M059J (cell line): Measurements from ENCODE around the gene LAIR2. TPM values are rescaled to one million over a fixed set of nuclear protein-coding genes. Genes with fewer than 3 reads are reported as not detected.
A peak's percentile ranks its signal among the peaks of the same experiment; 100 is the strongest.
"Not testable (repeated sequence)": the region's sequence is repeated elsewhere in the genome, so short reads cannot be mapped to it uniquely, and the experiment has no call there.

Experiments used
- DNase-seq: peaks from one replicate; pipeline ENCODE4 v3.0.0-alpha.2; 2012; ENCODE audit warnings: low read depth
- total RNA-seq: library from RNA; depleted of rRNA; stranded (reverse); fragments of >200 nt; shearing (Covaris generic); gene quantifications from 2 replicates; pipeline ENCODE4 v1.2.3, GENCODE V29; 2014

The LAIR2 gene
- total RNA-seq, 1 experiment from 2014 or later: not detected

DNA sequence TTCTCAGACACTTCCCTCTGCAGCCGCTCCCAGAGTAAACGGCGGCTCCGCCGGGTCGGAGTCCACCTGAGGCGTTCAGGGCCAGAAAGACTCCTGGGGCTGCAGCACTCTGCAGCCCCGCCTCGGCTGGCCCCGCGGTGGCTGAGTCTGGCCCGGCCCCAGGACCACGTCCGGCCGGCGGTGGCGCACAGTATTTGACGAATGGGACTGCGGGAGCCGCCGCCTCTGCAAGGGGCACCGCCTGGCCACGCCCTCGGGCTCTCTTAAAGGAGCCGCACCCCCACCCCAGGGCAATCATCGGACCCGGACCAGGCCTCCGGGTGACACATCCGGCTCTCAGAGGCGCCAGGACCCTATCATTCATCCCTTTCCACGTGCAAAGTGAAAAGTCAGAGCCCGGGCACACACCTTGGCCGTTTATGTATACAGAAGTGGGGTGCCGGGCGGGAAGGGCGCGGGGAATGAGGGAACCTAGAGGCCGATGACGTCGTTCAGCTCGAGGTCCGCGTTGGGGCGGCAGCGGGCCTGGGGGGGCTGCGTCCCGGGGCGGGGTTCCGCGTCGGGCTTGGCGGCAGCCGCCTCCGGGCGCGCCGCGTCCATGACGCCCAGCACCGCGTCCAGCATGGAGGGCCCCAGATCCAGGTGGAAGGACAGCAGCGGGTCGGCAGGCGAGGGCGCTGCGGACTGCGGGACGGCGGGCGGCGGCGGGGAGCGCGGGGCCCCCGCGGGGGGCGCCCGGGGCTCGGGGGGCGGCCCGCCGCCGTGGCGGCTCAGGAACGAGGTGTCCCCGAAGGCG lies 37.8 kb upstream of the LAIR2 start:
- peak; percentile 88 for DNase-seq

- DNase-seq: no peak
These were observed 37.1 kb upstream of the LAIR2 start for GRCh38 chr19:54465426-54466109.

- DNase-seq: not testable (repeated sequence)
These were observed 36.5 kb upstream of the LAIR2 start for GRCh38 chr19:54466110-54466480.

- DNase-seq: no peak
These were observed 33.1 kb upstream of the LAIR2 start for GRCh38 chr19:54469496-54469934.

- no peak for DNase-seq
These were observed 32.2 kb upstream of the LAIR2 start for GRCh38 chr19:54470276-54470887.

- no peak for DNase-seq
These were observed 31.4 kb upstream of the LAIR2 start for GRCh38 chr19:54470991-54471782.

- DNase-seq: no peak
These were observed 29.4 kb upstream of the LAIR2 start, which contains the start of gene CDC42EP5 for GRCh38 chr19:54473071-54473891. CDC42EP5 (minus strand) TSS chr19:54473296; CDS start chr19:54465547, 7,749 bp downstream.

GRCh38 chr19:54473892-54474372 lies 28.7 kb upstream of the LAIR2 start:
- no peak for DNase-seq

DNA sequence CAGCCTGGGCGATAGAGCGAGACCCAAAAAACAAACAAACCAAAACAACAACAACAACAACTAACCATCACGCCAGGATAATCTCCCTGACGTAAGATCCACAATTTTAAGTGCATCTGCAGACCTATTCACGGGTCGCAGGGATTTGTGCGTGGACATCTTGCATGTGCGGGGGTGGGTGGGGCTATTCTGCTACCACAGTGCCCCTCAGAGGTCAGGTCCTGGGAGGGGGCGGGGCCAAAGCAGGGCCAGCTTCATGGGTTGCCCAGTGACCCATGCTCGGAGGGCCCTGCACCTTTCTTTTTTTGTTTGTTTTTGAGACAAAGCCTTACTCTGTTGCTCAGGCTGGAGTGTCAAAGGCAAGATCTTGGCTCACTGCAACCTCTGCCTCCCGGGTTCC lies 26.9 kb upstream of the LAIR2 start:
- no peak for DNase-seq

DNA sequence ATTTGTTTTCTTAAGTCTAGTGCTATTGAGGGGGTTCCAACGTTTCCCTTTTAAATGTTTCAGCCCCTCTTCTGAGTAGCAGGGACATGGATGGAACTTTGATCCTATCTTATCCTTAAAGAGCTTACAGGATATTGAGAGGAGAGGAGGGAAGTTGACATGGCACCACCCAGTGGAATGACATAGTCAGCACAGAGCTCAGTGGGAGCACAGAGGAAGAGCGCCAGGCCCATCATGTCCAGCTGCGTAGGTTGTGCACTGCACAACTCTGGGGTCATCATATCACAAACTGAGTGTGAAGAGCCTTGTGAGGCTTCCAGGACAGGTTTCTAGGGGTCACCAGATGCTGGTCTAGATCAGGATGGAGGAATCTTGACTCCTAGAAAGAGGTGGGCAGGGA lies 25.0 kb upstream of the LAIR2 start:
- DNase-seq: no peak

GRCh38 chr19:54478677-54479266 lies 23.9 kb upstream of the LAIR2 start:
- DNase-seq: peak; percentile 54

DNA sequence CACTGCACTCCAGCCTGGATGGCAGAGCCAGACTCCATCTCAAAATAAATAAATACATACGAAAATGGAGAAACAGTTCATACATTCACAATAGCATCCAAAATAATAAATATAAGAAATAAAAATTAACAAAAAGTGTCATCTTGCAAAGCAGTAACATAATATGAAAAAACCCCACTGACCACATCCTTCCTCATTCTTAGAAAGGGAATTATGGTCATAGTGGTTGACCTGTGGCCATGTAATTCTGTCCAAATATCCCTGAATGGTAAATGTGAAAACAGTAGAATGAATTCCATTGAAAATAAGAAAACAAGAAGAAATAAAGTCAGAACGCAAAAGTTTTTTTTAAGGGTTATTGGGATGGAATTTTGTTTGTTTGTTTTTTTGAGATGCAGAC lies 22.6 kb upstream of the LAIR2 start:
- DNase-seq: no peak

- peak; percentile 48 for DNase-seq
These were observed 21.2 kb upstream of the LAIR2 start for GRCh38 chr19:54481326-54481930.

GRCh38 chr19:54482889-54483288 lies 19.7 kb upstream of the LAIR2 start:
- no peak for DNase-seq

GRCh38 chr19:54484451-54484850 lies 18.2 kb upstream of the LAIR2 start:
- no peak for DNase-seq

DNA sequence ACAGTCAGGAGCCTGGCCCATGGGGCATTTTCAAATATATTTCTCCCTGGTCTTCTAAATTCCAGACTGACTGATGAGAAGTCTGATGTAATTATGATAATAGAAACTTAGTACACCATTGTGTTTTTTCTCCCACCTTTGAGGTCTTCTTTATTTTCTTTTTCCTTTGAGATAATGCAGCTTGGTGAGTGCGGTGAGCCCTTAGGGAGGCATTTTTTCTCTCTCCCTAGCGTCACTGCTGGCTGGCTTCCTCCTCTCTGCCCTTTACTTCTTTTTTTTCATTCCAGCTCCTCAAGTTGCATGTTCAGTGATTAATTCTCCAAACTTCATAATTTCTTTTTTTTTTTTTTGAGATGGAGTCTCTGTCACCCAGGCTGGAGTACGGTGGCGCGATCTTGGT lies 16.8 kb upstream of the LAIR2 start:
- no peak for DNase-seq

- no peak for DNase-seq
These were observed 13.3 kb upstream of the LAIR2 start for GRCh38 chr19:54489341-54489740.

DNA sequence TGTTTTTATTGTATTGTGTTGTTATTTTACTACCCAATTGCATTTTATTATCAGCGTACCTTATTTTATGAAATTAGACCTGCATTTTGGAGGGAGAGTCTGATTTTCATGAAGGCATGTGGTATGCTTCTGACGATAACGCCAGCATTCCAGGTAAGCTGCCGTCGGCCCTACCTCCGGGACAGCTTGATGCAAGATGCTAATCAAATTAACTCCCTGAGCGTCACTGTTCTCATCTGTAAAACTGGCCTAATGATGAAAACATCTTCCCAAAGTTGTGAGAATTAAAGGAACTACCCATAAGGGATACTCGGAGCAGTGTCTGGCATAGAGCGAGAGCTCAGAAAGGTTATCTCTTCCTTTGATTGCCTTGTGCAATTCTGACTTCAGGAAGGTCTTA lies 12.9 kb upstream of the LAIR2 start:
- no peak for DNase-seq

DNA sequence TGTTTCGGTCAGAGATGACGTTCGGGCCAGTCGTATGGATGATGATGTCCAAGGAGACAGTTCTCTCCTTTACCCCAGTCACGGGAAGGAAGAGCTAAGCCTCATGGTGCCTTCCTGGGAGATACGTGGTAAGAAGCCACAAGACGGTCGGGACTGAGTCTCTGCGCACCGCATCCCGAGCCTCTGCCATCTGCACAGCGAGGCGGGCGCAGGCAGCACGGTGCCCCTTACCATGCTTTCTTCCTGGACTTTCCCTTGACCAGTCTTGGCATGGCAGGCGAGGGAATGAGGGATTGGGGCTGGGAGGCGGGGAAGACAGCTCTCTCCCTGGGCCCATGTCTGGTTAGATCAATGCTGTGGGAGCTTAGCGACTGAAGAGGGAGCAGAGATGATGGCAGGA lies 10.1 kb upstream of the LAIR2 start:
- no peak for DNase-seq

GRCh38 chr19:54493056-54493455 lies 9.6 kb upstream of the LAIR2 start:
- DNase-seq: not testable (repeated sequence)
